Kidney tubule cell (primary cell): Measurements from ENCODE around the gene WDR27.

Source experiments
- DNase-seq: peaks from one replicate; pipeline ENCODE4 v3.0.0-alpha.2; 2018; ENCODE audit warnings: low spot score

WDR27 gene

DNA sequence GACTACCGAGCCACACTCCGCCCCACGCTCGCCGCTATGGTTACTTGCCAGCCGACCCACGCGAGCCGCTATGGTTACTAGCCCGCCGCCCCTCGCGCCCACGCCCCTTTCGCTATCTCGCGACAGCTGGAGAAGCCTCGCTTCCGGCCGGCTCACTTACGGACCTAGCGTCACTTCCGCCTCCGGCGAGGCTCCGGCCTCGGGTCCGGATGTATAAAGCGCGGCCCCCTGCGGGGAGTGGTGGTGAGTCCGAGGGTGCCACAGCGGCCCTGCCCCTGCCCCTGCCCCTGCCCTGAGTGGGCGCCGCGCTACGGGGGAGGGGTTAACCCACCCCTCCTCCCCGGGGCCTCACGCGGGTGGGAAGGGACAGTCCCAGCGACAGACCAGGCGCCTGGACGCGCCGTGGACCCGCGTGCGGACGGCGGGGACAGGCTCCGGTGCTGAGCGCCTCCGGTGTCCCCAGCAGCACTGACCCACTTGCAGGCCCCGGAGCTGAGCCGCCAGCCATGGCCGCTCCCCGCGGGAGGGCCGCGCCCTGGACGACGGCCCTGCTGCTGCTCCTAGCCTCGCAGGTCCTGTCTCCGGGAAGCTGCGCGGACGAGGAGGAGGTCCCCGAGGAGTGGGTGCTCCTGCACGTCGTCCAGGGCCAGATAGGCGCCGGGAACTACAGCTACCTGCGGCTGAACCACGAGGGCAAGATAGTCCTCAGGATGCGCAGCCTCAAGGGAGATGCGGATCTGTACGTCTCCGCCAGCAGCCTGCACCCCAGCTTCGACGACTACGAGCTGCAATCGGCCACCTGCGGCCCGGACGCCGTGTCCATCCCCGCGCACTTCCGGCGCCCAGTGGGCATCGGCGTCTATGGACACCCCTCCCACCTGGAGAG lies at the start of gene WDR27, which contains the start of gene C6orf120:
Gene WDR27 (minus strand): TSS at position 76 of the 886 bp plus-strand sequence. CDS start 13,024 bp downstream, outside the sequence.
Gene C6orf120 (plus strand): TSS at position 173 of the 886 bp plus-strand sequence. CDS start 334 bp downstream, at position 507.
- peak; percentile 97 for DNase-seq

DNA sequence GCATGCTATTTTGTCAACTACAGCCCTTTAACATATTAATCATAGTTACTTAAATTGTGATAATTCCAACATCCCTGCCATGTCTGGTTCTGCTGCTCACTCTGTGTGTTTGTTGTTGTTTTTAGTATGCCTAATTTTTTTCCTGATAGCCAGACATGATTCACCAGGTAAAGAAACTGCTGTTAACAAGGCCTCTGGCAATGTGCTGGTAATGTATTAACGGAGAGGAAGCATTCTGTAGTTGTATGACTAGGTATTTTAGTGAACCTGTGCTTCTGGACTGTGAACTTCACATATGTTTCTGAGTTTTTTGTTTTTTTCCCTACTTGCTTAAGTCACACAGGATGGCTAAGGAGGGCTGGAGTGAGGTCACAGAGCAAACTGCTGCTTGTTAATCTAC lies 44.7 kb upstream of the WDR27 start:
- peak; percentile 70 for DNase-seq

DNA sequence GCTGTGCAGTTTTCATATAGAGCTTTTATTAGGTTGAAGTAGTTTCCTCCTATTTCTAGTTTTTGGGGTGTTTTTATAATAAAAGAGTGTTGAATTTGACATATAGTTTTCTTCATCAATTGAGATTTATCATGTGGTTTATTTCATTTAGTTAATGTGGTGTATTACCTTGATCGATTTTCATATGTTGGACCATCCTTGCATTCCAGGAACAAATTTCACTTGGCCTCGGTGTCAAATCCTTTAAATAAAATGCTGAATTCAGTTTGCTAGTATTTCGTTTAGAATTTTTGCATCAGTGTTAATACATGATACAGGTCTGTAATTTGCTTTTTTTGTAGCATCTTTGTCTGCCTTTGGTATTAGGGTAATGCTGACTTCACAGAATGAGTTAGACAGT lies 43.6 kb upstream of the WDR27 start:
- no peak for DNase-seq

DNA sequence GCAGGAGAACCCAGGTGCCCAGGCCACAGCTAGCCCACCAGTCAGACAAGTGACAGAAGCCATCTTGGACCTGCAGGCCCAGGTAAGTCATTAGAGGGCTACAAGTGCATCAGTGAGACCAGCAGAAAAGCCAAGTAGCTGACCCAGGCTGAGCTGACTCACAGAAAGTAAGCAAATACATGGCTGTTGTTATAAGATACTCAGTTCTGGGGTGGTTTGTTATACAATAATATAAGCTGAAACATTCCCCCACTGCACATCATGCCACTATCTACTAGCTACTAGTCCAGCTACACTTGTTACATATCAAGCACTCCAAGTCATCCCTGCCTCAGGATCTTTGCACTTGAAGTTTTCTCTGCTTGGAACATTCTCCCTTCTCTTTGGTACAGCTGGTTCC lies 39.5 kb upstream of the WDR27 start:
- no peak for DNase-seq

DNA sequence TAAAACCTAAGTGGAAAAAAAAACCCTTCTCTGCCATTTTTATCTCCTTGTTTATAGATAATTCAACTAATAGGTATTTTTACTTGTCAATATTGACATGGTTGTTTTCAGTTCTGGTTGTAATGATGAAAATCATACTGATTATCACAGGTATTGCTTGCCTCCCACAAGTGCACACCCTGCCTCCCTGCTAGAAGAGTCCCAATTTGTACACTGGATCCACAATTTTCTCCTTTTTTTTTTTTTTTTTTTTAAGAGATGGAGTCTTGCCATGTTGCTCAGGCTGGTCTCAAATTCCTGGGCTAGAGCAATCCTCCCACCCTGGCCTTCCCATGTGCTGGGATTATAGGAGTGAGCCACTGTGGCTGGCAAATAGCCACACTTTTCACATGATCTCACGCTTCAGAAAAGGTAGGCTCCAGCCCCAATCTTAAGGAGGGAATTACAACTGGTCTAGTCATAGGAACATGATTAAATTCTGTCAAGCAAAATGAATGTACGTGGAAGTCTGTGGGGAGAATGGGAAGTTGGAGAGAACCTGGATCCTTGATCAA lies 37.2 kb upstream of the WDR27 start:
- peak; percentile 33 for DNase-seq

DNA sequence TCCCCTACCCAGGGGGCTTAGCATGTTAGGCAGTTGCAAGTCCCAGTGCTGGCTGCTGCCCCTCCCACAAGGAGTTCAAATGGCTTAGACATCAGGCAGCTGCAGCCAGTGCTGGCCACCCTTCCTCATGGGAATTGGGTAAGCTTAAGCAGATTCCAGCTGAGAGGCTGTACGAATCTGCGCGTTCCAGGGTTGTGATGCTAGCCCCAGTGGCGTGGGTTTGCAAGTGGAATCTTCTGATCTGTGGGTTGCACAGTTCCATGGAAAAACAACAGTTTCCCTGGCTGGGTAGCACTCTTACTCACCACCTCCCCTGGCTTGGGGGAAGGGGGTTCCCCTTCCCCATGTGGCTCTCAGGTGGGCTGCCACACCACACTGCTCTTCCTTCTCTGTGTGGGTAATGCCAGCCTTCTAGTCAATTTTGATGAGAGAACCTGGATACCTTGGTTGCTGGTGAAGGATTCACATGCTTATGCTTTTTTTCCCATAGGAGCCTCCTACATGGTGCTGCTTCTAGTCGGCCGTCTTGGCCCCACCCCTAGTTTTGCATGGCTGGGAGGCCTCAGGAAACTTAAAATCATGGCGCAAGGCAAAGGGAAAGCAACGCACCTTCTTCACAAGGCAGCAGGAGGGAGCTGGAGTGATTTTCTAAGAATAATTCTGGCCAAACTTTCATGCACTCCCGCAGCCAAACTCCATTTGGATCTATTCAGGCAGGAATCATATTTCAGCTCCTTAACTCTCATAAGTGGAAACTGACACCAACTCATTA lies 36.6 kb upstream of the WDR27 start:
- no peak for DNase-seq

DNA sequence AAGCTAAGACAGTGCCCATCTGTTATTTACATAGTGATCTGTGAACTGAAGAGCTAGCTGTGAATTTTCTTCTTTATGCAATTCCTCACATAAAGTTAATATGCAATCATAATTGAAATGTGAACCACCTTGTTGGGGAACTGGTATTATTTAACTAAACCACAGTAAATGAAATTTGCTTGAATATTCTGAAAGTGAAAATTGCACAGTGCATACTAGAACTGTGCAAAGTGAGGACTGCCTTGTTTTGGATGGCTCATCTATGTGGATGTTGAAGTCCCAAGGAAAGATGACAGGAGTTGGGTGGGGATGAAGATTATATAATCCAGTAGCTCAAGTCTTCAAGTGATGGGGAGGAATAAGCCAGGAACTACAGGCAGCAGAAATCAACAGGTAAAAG lies 28.1 kb upstream of the WDR27 start:
- DNase-seq, result no peak

DNA sequence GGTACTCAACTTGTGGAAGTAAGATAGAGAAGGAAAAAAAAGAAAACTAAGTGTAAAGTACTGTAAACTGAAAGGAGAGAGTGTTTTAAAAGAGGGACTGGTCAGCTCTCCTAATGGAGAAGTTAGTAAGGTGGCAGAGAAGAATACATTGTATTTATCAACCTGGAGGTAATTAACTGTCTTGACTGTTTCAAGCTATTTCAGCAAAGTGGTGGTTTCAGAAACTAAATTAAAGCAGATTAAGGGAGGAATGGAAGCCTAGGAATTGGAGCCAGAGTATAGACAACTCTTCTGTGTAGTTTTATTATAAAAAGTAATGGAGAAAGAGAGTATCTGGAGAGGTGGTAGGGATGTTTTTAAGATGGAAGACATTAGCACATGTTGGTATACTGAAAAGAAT lies 25.1 kb upstream of the WDR27 start:
- no peak for DNase-seq

DNA sequence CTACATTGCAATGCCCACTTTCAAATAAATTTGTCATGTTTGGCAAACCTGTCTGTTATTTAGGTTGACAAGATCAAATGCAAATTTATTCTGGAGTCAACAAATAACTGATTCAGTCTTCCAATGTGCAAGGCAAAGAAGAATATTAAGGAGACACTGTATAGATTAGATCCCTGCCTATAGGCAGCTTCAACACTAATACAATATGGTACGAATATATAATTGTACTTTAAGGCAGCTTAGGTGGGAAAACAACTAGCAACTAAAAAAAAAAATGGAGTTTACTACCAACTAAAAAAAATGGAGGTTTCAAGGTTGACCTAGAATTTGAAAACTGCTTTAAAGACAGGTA lies 24.2 kb upstream of the WDR27 start:
- DNase-seq, result no peak

DNA sequence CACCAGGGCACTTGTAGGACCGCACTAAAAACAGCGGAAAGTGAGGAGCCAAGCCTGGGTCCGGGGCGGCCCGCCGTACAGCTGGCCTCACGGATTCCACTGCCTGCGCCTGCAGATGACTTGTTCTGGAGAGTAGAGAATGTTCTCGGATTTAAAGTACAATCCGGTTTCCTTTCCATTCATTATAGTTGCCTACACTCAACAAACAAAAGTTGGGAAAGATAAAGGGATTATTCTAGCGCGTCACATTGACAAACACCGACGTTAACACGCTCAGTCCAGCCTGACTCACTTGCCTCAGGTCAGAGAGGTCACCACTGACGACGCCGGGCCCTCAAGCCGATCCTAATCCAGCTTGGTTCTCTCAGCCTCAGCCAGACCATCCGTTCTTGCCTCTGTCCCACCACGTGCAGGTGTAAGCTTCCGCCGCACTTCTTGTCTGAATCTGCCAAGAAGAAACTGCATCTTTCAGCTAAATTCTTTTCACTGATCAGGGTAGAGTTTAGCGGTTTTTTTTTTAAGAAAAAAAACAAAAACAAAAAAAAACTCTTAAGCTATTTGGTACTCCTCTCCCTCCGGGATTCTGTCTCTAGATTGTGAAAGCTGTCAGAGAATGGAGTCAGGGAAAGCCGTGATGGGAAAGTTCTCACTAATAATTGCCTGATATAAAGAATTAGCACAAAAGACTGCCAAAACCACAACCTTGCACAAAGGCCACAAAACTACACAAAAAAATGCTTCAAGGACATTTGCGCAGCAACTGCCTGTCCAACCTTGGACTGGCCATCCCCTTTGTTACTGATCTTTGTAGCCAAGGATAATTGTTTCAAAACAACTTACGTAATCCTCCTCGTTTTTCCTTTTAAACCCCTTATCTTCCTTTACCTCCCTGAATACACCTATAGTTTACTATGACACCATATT lies 23.6 kb upstream of the WDR27 start:
- peak; percentile 67 for DNase-seq

DNA sequence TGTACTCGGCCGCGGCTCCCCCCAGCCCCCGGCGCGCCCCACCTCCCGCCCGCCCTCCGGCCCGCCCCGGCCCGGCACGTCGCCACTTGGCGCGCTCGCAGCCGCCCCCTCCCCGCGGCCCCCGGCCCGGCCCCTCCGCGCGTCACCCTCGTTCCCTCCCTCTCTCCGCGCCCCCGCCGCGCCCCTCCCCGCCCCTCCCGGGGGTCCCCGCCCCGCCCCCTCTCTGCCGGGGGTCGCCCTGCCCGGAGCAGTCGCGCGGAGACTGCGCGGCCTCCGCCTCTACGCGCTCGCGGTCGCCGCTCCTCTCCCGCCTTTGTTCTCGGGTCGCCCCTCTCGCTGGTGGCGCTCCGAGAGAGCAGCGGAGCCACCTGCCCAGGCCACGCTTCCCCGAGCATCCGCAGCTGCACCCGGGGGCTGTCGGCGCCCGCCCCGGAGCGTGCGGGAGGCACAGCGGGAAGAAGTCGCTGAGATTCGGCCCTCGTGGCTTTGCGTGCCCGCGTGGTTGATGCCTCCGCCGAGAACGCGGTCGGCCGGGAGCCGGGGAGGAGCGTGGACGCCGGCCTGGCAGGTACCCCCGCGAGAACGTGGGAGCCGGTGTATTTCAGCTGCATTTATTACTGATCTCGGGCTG lies 22.8 kb upstream of the WDR27 start, which contains the start of gene PHF10:
Gene PHF10 (minus strand): TSS at position 7 of the 631 bp plus-strand sequence. CDS start 569 bp downstream, outside the sequence.
- no peak for DNase-seq

DNA sequence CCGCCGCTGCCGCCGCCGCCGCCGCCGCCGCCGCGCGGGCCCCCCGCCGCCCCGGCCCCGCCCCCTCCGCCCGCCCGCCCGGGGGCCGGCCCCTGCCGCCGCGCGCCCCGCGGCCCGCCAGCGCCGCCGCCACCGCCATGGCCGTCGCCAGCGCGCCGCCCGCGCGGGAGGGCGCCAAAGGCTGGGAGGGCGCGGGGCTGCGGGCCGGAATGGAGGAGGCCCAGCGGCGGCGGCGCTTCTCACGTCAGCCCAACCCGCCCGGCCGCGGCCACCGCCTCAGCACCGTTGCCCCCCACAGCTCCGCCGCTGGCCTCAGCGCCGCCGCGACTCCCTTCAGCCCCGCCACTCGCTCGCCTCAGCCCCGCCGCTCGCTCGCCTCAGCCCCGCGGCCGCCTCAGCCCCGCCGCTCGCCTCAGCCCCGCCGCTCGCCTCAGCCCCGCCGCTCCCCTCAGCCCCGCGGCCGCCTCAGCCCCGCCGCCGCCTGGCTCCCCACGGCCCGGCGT lies 22.2 kb upstream of the WDR27 start:
- peak; percentile 41 for DNase-seq

DNA sequence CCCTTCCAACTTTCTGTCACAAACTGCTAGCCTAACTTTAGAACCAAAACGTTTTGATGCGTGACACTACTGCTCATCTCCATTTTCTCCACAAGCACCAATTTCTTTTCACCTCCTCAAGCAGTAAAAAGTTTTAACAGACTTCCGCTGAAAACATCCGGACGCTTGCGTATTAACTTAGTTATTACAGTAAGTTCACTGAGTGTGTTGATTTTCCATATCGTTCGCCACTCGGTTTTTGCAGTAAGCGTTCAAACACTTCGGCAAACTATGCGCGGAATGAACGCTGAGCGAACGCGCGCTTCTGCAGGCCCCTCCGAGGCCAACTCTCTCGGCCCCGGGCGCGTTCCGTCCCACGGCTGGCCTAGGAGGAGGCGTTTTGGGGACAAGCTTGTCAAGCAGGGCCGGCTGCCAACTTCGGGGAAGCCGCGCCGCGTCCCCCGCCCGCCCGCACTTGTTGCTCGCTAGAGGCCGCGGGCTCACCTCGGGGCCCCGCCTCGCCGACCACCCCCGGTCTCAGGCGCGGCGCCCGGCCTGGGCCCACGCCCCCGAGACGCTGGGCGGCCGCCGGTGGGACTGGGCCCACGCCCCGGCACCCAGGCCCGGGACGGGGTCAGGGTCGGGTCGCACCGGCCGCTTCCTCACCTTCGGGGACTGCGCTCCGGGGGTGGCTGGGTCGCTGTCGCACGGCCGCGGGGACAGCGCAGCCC lies 21.5 kb upstream of the WDR27 start:
- peak; percentile 59 for DNase-seq

DNA sequence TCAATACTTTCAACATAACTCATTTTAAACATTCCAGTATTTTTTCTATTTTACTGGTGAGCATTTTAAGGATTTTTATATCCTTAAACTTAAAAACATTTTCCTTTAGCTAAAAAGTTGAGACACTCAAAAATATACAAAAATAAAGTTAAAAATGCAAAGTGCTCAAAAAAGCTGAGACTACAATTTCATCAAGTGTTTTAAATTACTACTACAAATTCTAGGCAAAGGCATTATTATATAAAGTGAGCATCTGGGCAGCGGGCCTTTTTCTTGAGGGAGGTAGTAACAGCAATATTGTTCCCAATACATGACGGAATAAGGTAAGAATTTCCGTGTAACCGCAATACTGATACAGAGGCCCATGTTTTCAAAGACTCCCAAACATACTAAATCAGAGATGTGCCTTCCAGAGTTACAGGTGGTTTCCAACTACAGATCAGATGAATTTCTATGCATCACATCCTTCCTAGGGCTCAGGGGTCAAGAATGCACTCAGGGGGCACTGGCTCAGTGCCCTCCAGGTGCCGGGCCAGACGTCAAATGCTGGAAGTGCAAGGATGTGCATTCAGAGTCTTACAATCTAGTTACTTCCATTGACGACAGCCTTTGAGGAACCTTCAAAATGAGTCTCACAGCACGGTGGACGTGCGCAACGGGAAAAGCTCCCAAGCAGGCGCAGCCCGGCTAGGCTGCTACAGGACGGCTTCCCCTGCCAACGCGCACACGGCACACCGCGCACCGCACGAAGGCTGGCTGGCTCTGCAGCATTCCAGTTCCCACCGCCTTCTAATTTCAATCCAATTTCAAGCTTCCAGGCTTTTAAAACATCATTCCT lies 20.8 kb upstream of the WDR27 start:
- DNase-seq, result peak; percentile 89

DNA sequence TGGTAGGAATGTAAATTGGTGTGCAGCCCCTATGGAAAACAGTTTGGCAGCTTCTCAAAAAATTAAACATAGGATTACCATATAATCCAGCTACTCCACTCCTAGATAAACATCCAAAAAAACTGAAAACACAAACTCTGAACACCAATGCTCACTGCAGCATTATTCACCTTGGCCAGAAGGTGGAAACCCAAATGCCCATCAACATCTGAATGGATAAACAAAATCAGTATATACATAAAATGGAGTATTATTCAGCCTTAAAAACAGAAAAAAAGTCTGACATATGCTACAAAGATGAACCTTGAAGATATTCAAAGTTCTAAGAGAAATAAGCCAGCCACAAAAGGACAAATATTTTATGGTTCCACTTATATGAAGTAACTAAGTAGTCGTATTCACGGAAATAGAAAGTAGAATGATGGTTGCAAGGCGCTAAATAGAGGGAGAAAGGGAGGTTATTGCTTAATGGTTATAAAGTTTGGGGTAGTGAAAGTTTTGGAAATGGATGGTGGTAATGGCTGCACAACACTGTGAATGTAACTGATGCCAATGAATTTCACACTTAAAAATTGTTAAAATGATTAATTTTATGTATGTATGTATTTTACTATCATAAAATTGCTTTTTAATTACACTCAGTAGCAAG lies 18.5 kb upstream of the WDR27 start:
- no peak for DNase-seq

DNA sequence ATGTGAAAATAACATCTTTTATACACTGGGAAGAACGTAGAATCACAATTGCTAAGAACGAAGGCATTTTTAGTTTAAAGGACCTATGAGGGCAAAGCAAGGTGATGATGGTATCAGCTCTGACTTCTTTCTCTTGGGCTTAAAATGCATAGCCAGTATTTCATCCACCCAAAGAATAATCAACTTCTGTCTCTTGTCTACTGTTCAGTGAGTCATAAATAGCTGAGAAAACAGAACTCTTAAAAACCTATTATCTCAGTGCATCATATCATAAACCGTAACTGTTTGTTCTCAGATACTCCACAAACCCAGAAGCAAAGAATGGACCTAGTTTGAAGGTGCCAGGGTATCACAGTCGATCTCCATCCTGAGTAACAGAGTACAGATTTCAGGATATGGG lies 17.3 kb upstream of the WDR27 start:
- DNase-seq, result peak; percentile 24

DNA sequence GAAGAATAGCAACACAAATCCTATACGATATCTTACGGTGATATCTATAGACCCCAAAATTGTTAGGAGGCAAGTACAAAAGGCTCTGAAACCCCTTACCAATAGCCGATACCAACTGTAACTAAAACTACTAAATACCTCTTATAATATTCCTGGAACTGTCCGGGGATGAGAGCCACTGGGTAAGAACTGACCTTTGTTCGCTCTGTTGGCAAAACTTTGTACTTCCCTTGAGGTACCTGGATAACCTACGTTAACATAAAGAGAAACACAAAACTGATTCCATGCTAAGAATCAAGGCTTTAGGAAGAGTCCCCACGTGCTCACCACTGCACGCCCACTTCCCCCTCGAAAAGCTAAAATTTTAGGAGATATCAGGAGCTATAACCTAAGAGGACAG lies 12.8 kb upstream of the WDR27 start:
- no peak for DNase-seq

DNA sequence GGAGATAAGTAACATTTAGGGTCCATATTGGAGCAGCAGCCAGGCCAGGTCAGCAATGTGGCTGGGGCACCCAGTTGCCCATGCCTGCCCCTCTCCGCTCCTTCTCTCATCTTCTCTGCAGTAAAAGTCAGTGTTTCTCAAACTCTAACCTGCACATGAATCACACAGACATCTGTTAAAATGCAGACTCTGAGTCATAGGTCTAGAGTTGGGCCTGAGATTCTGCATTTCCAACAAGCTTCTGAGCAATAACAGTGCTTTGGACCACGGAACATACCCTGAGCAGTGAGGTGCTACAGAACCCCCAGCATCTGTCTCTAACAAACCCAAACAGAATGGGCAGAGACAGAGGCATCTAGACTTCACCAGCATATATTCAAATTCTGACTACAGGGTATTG lies 12.3 kb upstream of the WDR27 start:
- DNase-seq, result peak; percentile 20

DNA sequence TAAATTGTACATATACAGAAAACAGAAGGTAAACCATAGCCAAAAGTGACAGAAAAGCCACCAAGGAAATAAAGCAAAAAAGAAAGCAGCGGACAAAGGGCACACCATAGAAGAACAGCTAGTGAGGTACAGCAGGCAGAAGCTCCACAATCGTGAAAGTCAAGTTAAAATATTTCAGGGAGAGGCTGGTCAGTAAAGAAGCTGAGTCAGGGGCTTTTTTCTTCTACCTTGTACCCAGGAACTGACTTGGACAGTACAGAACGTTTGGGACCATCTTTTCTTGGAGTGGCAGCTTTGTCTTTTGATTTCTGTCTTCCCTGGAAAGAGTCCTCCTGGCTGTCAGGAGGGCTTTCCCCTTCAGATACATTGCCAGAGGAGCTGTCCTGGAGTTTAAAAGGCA lies 8.2 kb upstream of the WDR27 start:
- DNase-seq, result no peak
